ENCODE measurements around the gene C15orf40.

GRCh38 chr15:83036253-83036652 is 24.8 kb upstream of the C15orf40 start:
- TF ChIP-seq POLR2AphosphoS5 (IDR thresholded peaks at IDR 0.05) (no peak), CTCF (IDR thresholded peaks at IDR 0.05) (no peak), POLR2A (IDR thresholded peaks at IDR 0.05) (no peak), EP300 (IDR thresholded peaks at IDR 0.05) (no peak)
